Measurements from ENCODE around the gene SNRPA.
"Not testable (repeated sequence)": the region's sequence is repeated elsewhere in the genome, so short reads cannot be mapped to it uniquely, and the experiment has no call there.

Gene SNRPA

GRCh38 chr19:40777645-40777936 is 26.6 kb downstream of the SNRPA start:
- DNase-seq (ENCODE audit: extremely low spot score), result no peak
- TF ChIP-seq CTCF (IDR thresholded peaks at IDR 0.05; ENCODE audit: control extremely low read depth, extremely low read depth, low read depth, missing control alignments), result no peak
- ChIA-PET CTCF (interaction anchor here (0.8 to 3.7 kb wide), 9 partner anchors 20 to 143 kb away, joined by 3 to 23 read pairs (median 7); partner anchors contain the start of genes ACTMAP, EGLN2 and SNRPA), POLR2A (interaction anchor here (0.7 to 3.1 kb wide), 9 partner anchors 9 to 486 kb away, joined by 3 to 35 read pairs (median 5); partner anchors contain the start of genes ACTMAP, EGLN2 and SNRPA)

- TF ChIP-seq CTCF (IDR thresholded peaks at IDR 0.05; ENCODE audit: control extremely low read depth, extremely low read depth, low read depth, missing control alignments), result no peak
- POLR2A ChIA-PET, result interaction anchor here (0.7 to 3.1 kb wide), 15 partner anchors 8 to 485 kb away, joined by 3 to 35 read pairs (median 4); partner anchors contain the start of genes ACTMAP, COQ8B, EGLN2 and ITPKC
- peak; percentile 95 for DNase-seq (ENCODE audit: extremely low spot score)
- CTCF ChIA-PET, result interaction anchor here (0.8 to 3.7 kb wide), 16 partner anchors 11 to 357 kb away, joined by 3 to 23 read pairs (median 5); partner anchors contain the start of genes ACTMAP, EGLN2 and SNRPA
Measured at GRCh38 chr19:40777937-40778705, 27.1 kb downstream of the SNRPA start, which contains the start of gene RAB4B. TSS of gene RAB4B (plus strand) at chr19:40778247. CDS start at chr19:40778376, 129 bp downstream.

- ChIA-PET CTCF (interaction anchor here (0.9 to 3.7 kb wide), 12 partner anchors 11 to 574 kb away, joined by 3 to 23 read pairs (median 5); partner anchors contain the start of gene EGLN2), POLR2A (interaction anchor here (0.6 to 3.1 kb wide), 10 partner anchors 8 to 511 kb away, joined by 3 to 35 read pairs (median 4); partner anchors contain the start of genes ACTMAP, COQ8B, EGLN2 and ITPKC)
- TF ChIP-seq CTCF (IDR thresholded peaks at IDR 0.05; ENCODE audit: control extremely low read depth, extremely low read depth, low read depth, missing control alignments), result no peak
- no peak for DNase-seq (ENCODE audit: extremely low spot score)
Measured at GRCh38 chr19:40778706-40779284, 27.8 kb downstream of the SNRPA start.

- DNase-seq (ENCODE audit: extremely low spot score), result no peak
- CTCF ChIA-PET, result interaction anchor here (0.9 to 1.4 kb wide), 3 partner anchors 16 to 146 kb away, joined by 3 to 6 read pairs (median 3); no protein-coding TSS in a partner anchor
- TF ChIP-seq CTCF (IDR thresholded peaks at IDR 0.05; ENCODE audit: control extremely low read depth, extremely low read depth, low read depth, missing control alignments), result no peak
- POLR2A ChIA-PET, result no interaction called here
Measured at GRCh38 chr19:40780582-40780981, 29.6 kb downstream of the SNRPA start.

- no peak for TF ChIP-seq CTCF (IDR thresholded peaks at IDR 0.05; ENCODE audit: control extremely low read depth, extremely low read depth, low read depth, missing control alignments)
- POLR2A ChIA-PET, result interaction anchor here (0.6 kb wide), 1 partner anchor 11 kb away, joined by 8 read pairs; no protein-coding TSS in a partner anchor
- DNase-seq (ENCODE audit: extremely low spot score), result no peak
- CTCF ChIA-PET, result interaction anchor here (1.4 kb wide), 1 partner anchor 25 kb away, joined by 6 read pairs; no protein-coding TSS in a partner anchor
Measured at GRCh38 chr19:40781140-40781539, 30.1 kb downstream of the SNRPA start.

GRCh38 chr19:40783711-40784110 is 32.7 kb downstream of the SNRPA start:
- no peak for TF ChIP-seq CTCF (IDR thresholded peaks at IDR 0.05; ENCODE audit: control extremely low read depth, extremely low read depth, low read depth, missing control alignments)
- CTCF ChIA-PET, result no interaction called here
- POLR2A ChIA-PET, result no interaction called here
- no peak for DNase-seq (ENCODE audit: extremely low spot score)

GRCh38 chr19:40784146-40784545 is 33.1 kb downstream of the SNRPA start:
- DNase-seq (ENCODE audit: extremely low spot score); POLR2A ChIA-PET; CTCF ChIA-PET: not testable (repeated sequence)

All from GM10248 (cell line).